H9 (cell line): ENCODE measurements around the gene PRR20G. TPM values are rescaled to one million over a fixed set of nuclear protein-coding genes. Genes with fewer than 3 reads are reported as not detected.

Experiments
- DNase-seq: peaks from one replicate; pipeline ENCODE4 v3.0.0-alpha.2; 2017
- H2AFZ ChIP-seq: one replicate; pipeline ENCODE4 v1.6.1; 2013; ENCODE audit warnings: mild to moderate bottlenecking, low read length, control low read depth, moderate library complexity
- H2AK5ac ChIP-seq: 2 replicates; pipeline ENCODE4 v1.6.1; 2013; ENCODE audit warnings: low read length, control low read depth, mixed read lengths; ENCODE audit not compliant: insufficient read length
- H2BK120ac ChIP-seq: one replicate; pipeline ENCODE4 v1.6.1; 2013; ENCODE audit warnings: low read depth, mild to moderate bottlenecking, low read length, control low read depth, inconsistent platforms; ENCODE audit not compliant: poor library complexity, severe bottlenecking
- H2BK12ac ChIP-seq: 2 replicates; pipeline ENCODE4 v1.6.1; 2013; ENCODE audit warnings: low read length, control low read depth, mixed read lengths, low read depth; ENCODE audit not compliant: insufficient read length
- H2BK15ac ChIP-seq: 2 replicates; pipeline ENCODE4 v1.6.1; 2013; ENCODE audit warnings: low read depth, low read length, control low read depth
- H2BK20ac ChIP-seq: one replicate; pipeline ENCODE4 v1.6.1; 2013; ENCODE audit warnings: low read depth, mild to moderate bottlenecking, low read length, control low read depth, inconsistent platforms; ENCODE audit not compliant: poor library complexity, severe bottlenecking
- H2BK5ac ChIP-seq: 2 replicates; pipeline ENCODE4 v1.6.1; 2013; ENCODE audit warnings: low read length, control low read depth, mixed read lengths; ENCODE audit not compliant: insufficient read length
- H3K14ac ChIP-seq: 2 replicates; pipeline ENCODE4 v1.6.1; 2013; ENCODE audit warnings: low read length, control low read depth; ENCODE audit not compliant: insufficient read depth
- H3K18ac ChIP-seq: 2 replicates; pipeline ENCODE4 v1.6.1; 2013; ENCODE audit warnings: low read depth, mild to moderate bottlenecking, mixed read lengths, low read length, control low read depth; ENCODE audit not compliant: insufficient read length
- H3K23ac ChIP-seq: 2 replicates; pipeline ENCODE4 v1.6.1; 2013; ENCODE audit warnings: low read length, control low read depth, mixed read lengths, low read depth; ENCODE audit not compliant: insufficient read length
- H3K23me2 ChIP-seq: 2 replicates; pipeline ENCODE4 v1.6.1; 2013; ENCODE audit warnings: low read depth, mild to moderate bottlenecking, mixed read lengths, low read length, control low read depth; ENCODE audit not compliant: insufficient read length, poor library complexity, severe bottlenecking
- H3K27ac ChIP-seq: 2 replicates; pipeline ENCODE4 v1.5.1; 2013; ENCODE audit warnings: low read length, control low read depth, mixed read lengths, low read depth; ENCODE audit not compliant: insufficient read length
- H3K27me3 ChIP-seq: 2 replicates; pipeline ENCODE4 v1.6.1; 2013; ENCODE audit warnings: low read length, control low read depth, inconsistent platforms; ENCODE audit not compliant: insufficient read depth
- H3K4ac ChIP-seq: 2 replicates; pipeline ENCODE4 v1.6.1; 2013; ENCODE audit warnings: low read depth, mild to moderate bottlenecking, control low read depth, inconsistent platforms, low read length, moderate library complexity
- H3K4me1 ChIP-seq: 2 replicates; pipeline ENCODE4 v1.6.1; 2013; ENCODE audit warnings: low read length, control low read depth, inconsistent platforms; ENCODE audit not compliant: insufficient read depth
- H3K4me2 ChIP-seq: 2 replicates; pipeline ENCODE4 v1.6.1; 2013; ENCODE audit warnings: low read length, control low read depth, mixed read lengths; ENCODE audit not compliant: insufficient read length, insufficient read depth
- H3K56ac ChIP-seq: 2 replicates; pipeline ENCODE4 v1.6.1; 2013; ENCODE audit warnings: low read depth, mild to moderate bottlenecking, mixed read lengths, low read length, control low read depth; ENCODE audit not compliant: insufficient read length
- H3K79me1 ChIP-seq: 2 replicates; pipeline ENCODE4 v1.6.1; 2013; ENCODE audit warnings: low read depth, mild to moderate bottlenecking, moderate library complexity, low read length, control low read depth, inconsistent platforms; ENCODE audit not compliant: insufficient read depth, poor library complexity, severe bottlenecking
- H3K79me2 ChIP-seq: 2 replicates; pipeline ENCODE4 v1.6.1; 2013; ENCODE audit warnings: low read length, control low read depth, inconsistent platforms; ENCODE audit not compliant: insufficient read depth
- H3K9ac ChIP-seq: 2 replicates; pipeline ENCODE4 v1.6.1; 2013; ENCODE audit warnings: low read length, control low read depth, mixed read lengths; ENCODE audit not compliant: insufficient read length; ENCODE audit errors: extremely low read depth
- H3K9me3 ChIP-seq: one replicate; pipeline ENCODE4 v1.6.1; 2013; ENCODE audit warnings: low read depth, low read length, inconsistent platforms; ENCODE audit not compliant: control insufficient read depth
- H3T11ph ChIP-seq: one replicate; pipeline ENCODE4 v1.6.1; 2013; ENCODE audit warnings: mild to moderate bottlenecking, low read length, control low read depth, inconsistent platforms
- H4K20me1 ChIP-seq: one replicate; pipeline ENCODE4 v1.6.1; 2013; ENCODE audit not compliant: control insufficient read depth, insufficient read length, insufficient read depth
- H4K5ac ChIP-seq: 2 replicates; pipeline ENCODE4 v1.6.1; 2013; ENCODE audit warnings: low read depth, mild to moderate bottlenecking, mixed read lengths, low read length, control low read depth; ENCODE audit not compliant: insufficient read length
- H4K8ac ChIP-seq: replicated peaks from 2 replicates; pipeline ENCODE4 v1.6.1; 2013; ENCODE audit warnings: low read length, control low read depth, mixed read lengths, low read depth; ENCODE audit not compliant: insufficient read length
- H4K91ac ChIP-seq: 2 replicates; pipeline ENCODE4 v1.6.1; 2013; ENCODE audit warnings: low read depth, mild to moderate bottlenecking, moderate library complexity, mixed read lengths, low read length, control low read depth; ENCODE audit not compliant: insufficient read length
- H3K27ac Mint-ChIP-seq, 3 experiments: 2 replicates in 2 of 3; 3 replicates in 1 of 3; pipeline ENCODE4 v1.8.0; 2020 to 2021; ENCODE audit warnings: mixed read lengths in 3 of 3, mild to moderate bottlenecking in 1 of 3, moderate library complexity in 1 of 3
- H3K27me3 Mint-ChIP-seq: 2 replicates; pipeline ENCODE4 v1.8.0; 2021; ENCODE audit warnings: low read depth, mild to moderate bottlenecking, moderate library complexity, mixed read lengths
- H3K36me3 Mint-ChIP-seq, 3 experiments: 2 replicates in 2 of 3; 3 replicates in 1 of 3; pipeline ENCODE4 v1.8.0; 2020 to 2021; ENCODE audit warnings: low read depth in 3 of 3, mixed read lengths in 3 of 3; ENCODE audit not compliant: insufficient read depth in 1 of 3
- H3K4me1 Mint-ChIP-seq, 2 experiments: 2 replicates each; pipeline ENCODE4 v1.8.0; 2020; ENCODE audit warnings: mixed read lengths in 2 of 2
- H3K4me3 Mint-ChIP-seq, 2 experiments: 2 replicates in 1 of 2; 3 replicates in 1 of 2; pipeline ENCODE4 v1.8.0; 2020 to 2021; ENCODE audit warnings: mild to moderate bottlenecking in 2 of 2, mixed read lengths in 2 of 2, moderate library complexity in 1 of 2
- H3K9me3 Mint-ChIP-seq, 2 experiments: 2 replicates in 1 of 2; 3 replicates in 1 of 2; pipeline ENCODE4 v1.8.0; 2020; ENCODE audit warnings: mild to moderate bottlenecking in 2 of 2, mixed read lengths in 2 of 2, moderate library complexity in 1 of 2
- CTCF ChIP-seq: fragments of 200-600 bp; sonication (generic); conservative IDR thresholded peaks from 3 replicates; pipeline ENCODE4 v1.8.0; 2021; ENCODE audit warnings: antibody characterized with exemption, mild to moderate bottlenecking
- total RNA-seq: library from RNA; stranded (reverse); gene quantifications from 2 replicates; pipeline ENCODE4 v1.2.1, GENCODE V29; 2021

The PRR20G gene
- total RNA-seq, 1 experiment from 2014 or later: 0.35 TPM

GRCh38 chr3:127291611-127292010 lies 3.8 kb upstream of the PRR20G start:
- no peaks in the 10 kb centered on the region for H3K23me2 ChIP-seq
- no peak overlapping the region for H2AK5ac ChIP-seq
- H3K4ac ChIP-seq: no peak overlapping the region
- H3K79me1 ChIP-seq: no peaks in the 10 kb centered on the region
- H3K18ac ChIP-seq: no peak overlapping the region
- H4K20me1 ChIP-seq: no peaks in the 10 kb centered on the region
- H3K4me1 Mint-ChIP-seq: peaks cover 0 to under 1% of the 10 kb centered on the region in 2 experiments; a peak in 2 of 4 replicates
- peaks cover 0 to 8% (median 0%) of the 10 kb centered on the region in 3 experiments; a peak in 2 of 7 replicates for H3K36me3 Mint-ChIP-seq
- no peaks in the 10 kb centered on the region for H3K4me1 ChIP-seq
- H3K27me3 Mint-ChIP-seq: peaks cover 6% of the 10 kb centered on the region
- no peak overlapping the region for H3K27ac Mint-ChIP-seq
- H3K9me3 Mint-ChIP-seq: peaks cover 9 to 15% of the 10 kb centered on the region in 2 experiments
- no peak overlapping the region for H2BK120ac ChIP-seq
- H4K5ac ChIP-seq: no peak overlapping the region
- H3K4me2 ChIP-seq: no peak overlapping the region
- H3K9ac ChIP-seq: no peak overlapping the region
- H3K27ac ChIP-seq: no peak overlapping the region
- H2BK5ac ChIP-seq: no peak overlapping the region
- no peak overlapping the region for H2BK15ac ChIP-seq
- H2BK20ac ChIP-seq: no peak overlapping the region
- no peak overlapping the region for H3K4me3 Mint-ChIP-seq
- no peaks in the 10 kb centered on the region for H3K27me3 ChIP-seq
- H3K23ac ChIP-seq: no peak overlapping the region
- no peak overlapping the region for H4K8ac ChIP-seq
- H3T11ph ChIP-seq: no peak overlapping the region
- H3K79me2 ChIP-seq: no peaks in the 10 kb centered on the region
- TF ChIP-seq CTCF: no peak
- H2AFZ ChIP-seq: no peak overlapping the region
- H3K9me3 ChIP-seq: no peaks in the 10 kb centered on the region
- no peak overlapping the region for H2BK12ac ChIP-seq
- no peak for DNase-seq
- H3K56ac ChIP-seq: no peak overlapping the region
- no peak overlapping the region for H4K91ac ChIP-seq
- no peak overlapping the region for H3K14ac ChIP-seq
